HCEC 1CT (cell line): Measurements from ENCODE around the gene SENP7.

Source experiments
- DNase-seq: peaks from one replicate; pipeline ENCODE4 v3.0.0-alpha.2; 2017

SENP7 gene

GRCh38 chr3:101423984-101424888, 88.8 kb downstream of the SENP7 start:
- DNase-seq = no peak

GRCh38 chr3:101418851-101419250, 94.2 kb downstream of the SENP7 start:
- DNase-seq = no peak

GRCh38 chr3:101414121-101414520, 98.9 kb downstream of the SENP7 start:
- no peak for DNase-seq

GRCh38 chr3:101413656-101414055, 99.4 kb downstream of the SENP7 start:
- DNase-seq = no peak

GRCh38 chr3:101391413-101391950, 121.5 kb downstream of the SENP7 start:
- no peak for DNase-seq

GRCh38 chr3:101388706-101389105, 124.3 kb downstream of the SENP7 start:
- no peak for DNase-seq

GRCh38 chr3:101387351-101387750, 125.7 kb downstream of the SENP7 start:
- DNase-seq = no peak

- no peak for DNase-seq
These were observed 128.6 kb downstream of the SENP7 start for GRCh38 chr3:101384426-101384825.

GRCh38 chr3:101383656-101384055, 129.4 kb downstream of the SENP7 start:
- no peak for DNase-seq

GRCh38 chr3:101383156-101383575, 129.8 kb downstream of the SENP7 start:
- no peak for DNase-seq

GRCh38 chr3:101381809-101382208, 131.2 kb downstream of the SENP7 start:
- peak; percentile 69 for DNase-seq

GRCh38 chr3:101379658-101380376, 133.2 kb downstream of the SENP7 start:
- DNase-seq = no peak

GRCh38 chr3:101377796-101378195, 135.2 kb downstream of the SENP7 start:
- DNase-seq = no peak

- DNase-seq = no peak
These were observed 135.8 kb downstream of the SENP7 start for GRCh38 chr3:101377209-101377608.

- DNase-seq = no peak
These were observed 137.4 kb downstream of the SENP7 start for GRCh38 chr3:101375586-101375985.

- DNase-seq = no peak
These were observed 150.6 kb downstream of the SENP7 start for GRCh38 chr3:101362406-101362805.

- DNase-seq = peak; percentile 27
These were observed 161.2 kb downstream of the SENP7 start for GRCh38 chr3:101351829-101352228.

GRCh38 chr3:101340591-101340990, 172.4 kb downstream of the SENP7 start:
- DNase-seq = no peak

- no peak for DNase-seq
These were observed 179.1 kb downstream of the SENP7 start for GRCh38 chr3:101333883-101334282.

- no peak for DNase-seq
These were observed 183.9 kb downstream of the SENP7 start for GRCh38 chr3:101329016-101329673.

GRCh38 chr3:101325393-101326134, 187.4 kb downstream of the SENP7 start:
- DNase-seq = no peak

- DNase-seq = no peak
These were observed 192.5 kb downstream of the SENP7 start, which contains the start of gene IMPG2 for GRCh38 chr3:101320475-101320874. Gene IMPG2, minus strand, starts transcription at chr3:101320575. Its CDS starts 203 bp downstream, at chr3:101320372.
